Activated CD4-positive, alpha-beta T cell treated with anti-CD3 and anti-CD28 coated beads for 36 hours (primary cell): ENCODE results near the gene PLOD1. TPM values are rescaled to one million over a fixed set of nuclear protein-coding genes. Genes with fewer than 3 reads are reported as not detected.

Experiments
- ATAC-seq: fragments of 200-7000 bp; cut with Tn5 transposase; one replicate; pipeline ENCODE4 v1.10.0; 2021; ENCODE audit warnings: mild to moderate bottlenecking, moderate library complexity
- CTCF ChIA-PET: fragments of 350-600 bp; sonication (Branson Sonifier 250); formaldehyde crosslinking; loops from one replicate; lab custom pipeline; 2021; ENCODE audit warnings: antibody characterized with exemption; lab: Charles Lee
- POLR2A ChIA-PET: fragments of 350-600 bp; sonication (Branson Sonifier 250); formaldehyde crosslinking; loops from one replicate; lab custom pipeline; 2021; ENCODE audit warnings: antibody characterized with exemption, inconsistent platforms; lab: Charles Lee
- DNase-seq: peaks from one replicate; pipeline ENCODE4 v3.0.0-alpha.2; 2020
- H3K27ac Mint-ChIP-seq: one replicate; pipeline ENCODE4 v1.8.0; 2021; ENCODE audit warnings: mixed read lengths
- H3K27me3 Mint-ChIP-seq: one replicate; pipeline ENCODE4 v1.8.0; 2021; ENCODE audit warnings: mixed read lengths
- H3K36me3 Mint-ChIP-seq: one replicate; pipeline ENCODE4 v1.8.0; 2021; ENCODE audit warnings: low read depth, mixed read lengths
- H3K4me1 Mint-ChIP-seq: one replicate; pipeline ENCODE4 v1.8.0; 2021; ENCODE audit warnings: mixed read lengths
- H3K4me3 Mint-ChIP-seq: one replicate; pipeline ENCODE4 v1.8.0; 2021; ENCODE audit warnings: mild to moderate bottlenecking, moderate library complexity, mixed read lengths
- H3K9me3 Mint-ChIP-seq: one replicate; pipeline ENCODE4 v1.8.0; 2021; ENCODE audit warnings: low read depth, mixed read lengths
- intact Hi-C, 2 experiments: fragments of 100-400 bp; cut with DNase I in 1 of 2; cut with micrococcal nuclease in 1 of 2; formaldehyde crosslinking; loops; one replicate each; pipeline versions ENCODE4 v1.14.2 to v1.15.1; 2022 to 2024; cut with DNase I, micrococcal nuclease
- total RNA-seq, 2 experiments: library from RNA; stranded (reverse); gene quantifications; one replicate each; pipeline ENCODE4 v1.2.3, GENCODE V29; 2021

PLOD1 gene
- total RNA-seq, 2 experiments from 2014 or later: 11.7 to 11.9 TPM

DNA sequence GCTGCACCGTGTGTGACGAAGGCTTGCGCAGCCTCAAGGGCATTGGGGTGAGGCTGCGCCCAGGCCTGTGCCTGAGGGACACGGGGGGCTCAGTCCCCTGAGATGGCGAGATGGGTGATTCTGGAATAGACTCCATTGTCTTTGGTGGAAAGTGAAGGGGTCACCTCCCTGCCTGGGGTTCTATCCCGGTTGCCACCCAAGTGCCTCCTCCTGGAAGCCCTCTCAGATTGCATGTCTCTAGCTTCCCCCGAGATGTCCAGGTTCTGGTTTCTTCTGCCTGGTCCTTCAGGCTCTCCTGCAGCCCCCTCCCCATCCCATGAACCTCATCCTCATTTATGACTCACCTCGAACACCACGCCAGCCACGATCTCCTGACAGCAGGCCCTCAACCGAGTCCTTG, 23.4 kb downstream of the PLOD1 start:
- Mint-ChIP-seq H3K36me3 (no peaks in the 10 kb centered on the region), H3K9me3 (no peaks in the 10 kb centered on the region), H3K27me3 (no peaks in the 10 kb centered on the region), H3K4me1 (no peaks in the 10 kb centered on the region), H3K4me3 (no peak overlapping the region), H3K27ac (no peak overlapping the region)
- ATAC-seq (no peak), DNase-seq (no peak)
- ChIA-PET CTCF (no interaction called here), POLR2A (interaction anchor here (1.3 kb wide), 1 partner anchor 50 kb away, joined by 3 read pairs; no protein-coding TSS in a partner anchor)
- intact Hi-C loops: no loop called here

DNA sequence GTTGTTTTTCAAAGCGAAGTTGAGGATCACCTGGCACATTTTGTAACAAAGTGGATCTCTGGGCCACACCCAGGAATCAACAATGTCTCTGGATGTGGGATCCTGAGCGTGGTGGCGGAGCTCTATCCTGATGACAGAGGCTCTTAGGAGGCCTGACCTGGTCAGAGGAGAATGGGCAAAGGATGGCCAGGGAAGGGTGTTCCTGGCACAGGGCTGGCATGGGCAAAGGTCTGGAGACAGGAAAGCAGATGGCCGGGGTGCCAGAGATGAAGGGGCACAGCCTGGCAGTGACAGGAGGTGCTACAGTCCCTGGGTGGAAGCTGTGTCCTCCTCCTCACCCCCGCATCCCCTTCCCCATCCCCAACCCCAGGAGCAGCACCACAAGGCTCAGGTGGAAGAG, 25.8 kb downstream of the PLOD1 start:
- no peak overlapping the region for H3K27ac Mint-ChIP-seq
- ChIA-PET POLR2A (no interaction called here), CTCF (no interaction called here)
- no peaks in the 10 kb centered on the region for H3K27me3 Mint-ChIP-seq
- H3K4me1 Mint-ChIP-seq: no peaks in the 10 kb centered on the region
- DNase-seq: no peak
- no peak overlapping the region for H3K4me3 Mint-ChIP-seq
- intact Hi-C loops: no loop called here
- H3K9me3 Mint-ChIP-seq: no peaks in the 10 kb centered on the region
- ATAC-seq: no peak
- no peaks in the 10 kb centered on the region for H3K36me3 Mint-ChIP-seq

DNA sequence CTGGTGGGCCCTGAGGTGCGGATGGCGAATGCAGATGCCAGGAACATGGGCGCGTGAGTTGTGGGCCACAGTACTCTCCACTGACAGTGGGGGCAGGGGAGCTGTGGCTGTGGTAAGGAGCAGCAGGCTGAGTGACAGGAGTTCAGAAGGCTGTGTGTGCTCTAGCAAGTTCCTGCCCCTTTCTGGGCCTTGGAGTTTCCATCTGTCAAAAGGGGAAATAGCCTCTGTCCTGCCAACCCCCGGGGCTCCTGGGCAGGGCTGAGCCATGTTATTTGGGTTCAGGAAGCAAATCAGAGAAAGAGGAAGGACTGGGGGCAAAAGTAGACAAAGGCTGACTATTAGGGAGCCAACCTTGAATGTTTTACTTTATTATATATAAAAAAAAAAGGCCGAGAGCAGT, 26.2 kb downstream of the PLOD1 start:
- Mint-ChIP-seq H3K27ac (no peak overlapping the region), H3K27me3 (no peaks in the 10 kb centered on the region), H3K4me1 (no peaks in the 10 kb centered on the region), H3K4me3 (no peak overlapping the region), H3K36me3 (no peaks in the 10 kb centered on the region), H3K9me3 (no peaks in the 10 kb centered on the region)
- intact Hi-C loops: no loop called here
- DNase-seq (no peak), ATAC-seq (no peak)
- POLR2A ChIA-PET: no interaction called here
- CTCF ChIA-PET: no interaction called here

DNA sequence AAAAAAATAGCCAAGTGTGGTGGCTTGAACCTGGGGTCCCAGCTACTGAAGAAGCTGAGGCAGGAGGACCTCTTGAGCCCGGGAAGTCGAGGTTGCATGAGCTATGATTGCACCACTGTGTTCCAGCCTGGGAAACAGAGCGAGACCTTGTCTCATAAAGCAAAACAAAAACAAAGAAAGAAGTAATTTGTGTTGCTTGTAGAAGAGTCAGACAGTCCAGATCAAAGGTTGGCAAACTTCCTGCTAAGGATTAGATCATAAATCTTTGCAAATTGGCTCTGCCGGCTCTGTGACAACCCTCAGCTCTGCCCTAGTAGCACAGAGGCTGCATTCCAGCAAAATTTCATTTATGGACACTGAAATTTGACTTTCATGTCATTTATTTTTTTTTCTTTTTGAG, 26.7 kb downstream of the PLOD1 start:
- no peak for DNase-seq
- no peaks in the 10 kb centered on the region for H3K9me3 Mint-ChIP-seq
- H3K27ac Mint-ChIP-seq: no peak overlapping the region
- no peak for ATAC-seq
- ChIA-PET POLR2A (interaction anchor here (0.6 kb wide), 1 partner anchor 53 kb away, joined by 3 read pairs; no protein-coding TSS in a partner anchor), CTCF (no interaction called here)
- intact Hi-C loops: no loop called here
- H3K27me3 Mint-ChIP-seq: no peaks in the 10 kb centered on the region
- no peaks in the 10 kb centered on the region for H3K4me1 Mint-ChIP-seq
- H3K36me3 Mint-ChIP-seq: no peaks in the 10 kb centered on the region
- H3K4me3 Mint-ChIP-seq: no peak overlapping the region

DNA sequence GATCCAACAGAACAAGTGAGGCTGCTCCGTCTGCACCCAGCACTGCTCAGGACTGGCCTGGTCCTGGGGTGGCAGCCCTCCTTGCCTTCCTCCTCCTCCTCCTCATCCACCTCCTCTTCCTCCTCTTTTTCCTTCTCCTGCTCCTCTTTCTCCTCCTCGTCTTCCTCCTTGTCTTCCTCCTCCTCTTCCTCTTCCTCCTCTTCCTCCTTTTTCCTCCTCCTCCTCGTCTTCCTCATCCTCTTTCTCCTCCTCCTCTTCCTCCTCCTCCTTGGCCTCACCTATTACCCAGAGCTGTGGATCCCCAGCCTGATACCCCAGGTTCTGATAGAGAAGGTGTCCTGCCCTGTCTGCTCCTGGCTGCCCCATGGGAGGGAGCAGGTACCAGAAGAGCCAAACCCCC, 29.1 kb downstream of the PLOD1 start:
- Mint-ChIP-seq H3K4me3 (no peak overlapping the region), H3K36me3 (peaks cover 4% of the 10 kb centered on the region), H3K4me1 (no peaks in the 10 kb centered on the region), H3K27me3 (no peaks in the 10 kb centered on the region), H3K9me3 (no peaks in the 10 kb centered on the region), H3K27ac (no peak overlapping the region)
- DNase-seq: no peak
- intact Hi-C loops: no loop called here
- no peak for ATAC-seq
- ChIA-PET CTCF (no interaction called here), POLR2A (no interaction called here)

DNA sequence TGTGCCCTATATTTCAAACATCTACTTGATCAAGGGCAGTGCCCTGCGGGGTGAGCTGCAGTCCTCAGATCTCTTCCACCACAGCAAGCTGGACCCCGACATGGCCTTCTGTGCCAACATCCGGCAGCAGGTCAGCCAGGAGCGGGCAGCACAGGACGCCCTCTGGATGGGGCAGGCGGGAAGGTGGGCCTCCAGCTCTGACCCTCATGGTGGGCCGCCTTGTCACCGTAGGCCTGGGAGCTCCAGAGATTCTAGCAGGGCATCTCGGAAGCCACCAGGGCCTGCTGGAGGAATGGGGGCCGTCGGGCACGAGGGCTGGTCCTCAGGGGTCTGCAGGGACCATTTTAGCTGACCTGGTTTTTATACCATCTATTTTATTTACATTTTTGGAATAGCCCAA, 30.1 kb downstream of the PLOD1 start:
- Mint-ChIP-seq H3K27me3 (no peaks in the 10 kb centered on the region), H3K27ac (no peak overlapping the region), H3K9me3 (no peaks in the 10 kb centered on the region), H3K4me1 (no peaks in the 10 kb centered on the region), H3K4me3 (no peak overlapping the region), H3K36me3 (peaks cover 4% of the 10 kb centered on the region)
- intact Hi-C loops: loop anchor here in 1 of 2 experiments (5.0 kb wide), 1 partner anchor 127 kb away; no protein-coding TSS in a partner anchor
- ATAC-seq (no peak), DNase-seq (no peak)
- CTCF ChIA-PET: no interaction called here
- POLR2A ChIA-PET: no interaction called here

DNA sequence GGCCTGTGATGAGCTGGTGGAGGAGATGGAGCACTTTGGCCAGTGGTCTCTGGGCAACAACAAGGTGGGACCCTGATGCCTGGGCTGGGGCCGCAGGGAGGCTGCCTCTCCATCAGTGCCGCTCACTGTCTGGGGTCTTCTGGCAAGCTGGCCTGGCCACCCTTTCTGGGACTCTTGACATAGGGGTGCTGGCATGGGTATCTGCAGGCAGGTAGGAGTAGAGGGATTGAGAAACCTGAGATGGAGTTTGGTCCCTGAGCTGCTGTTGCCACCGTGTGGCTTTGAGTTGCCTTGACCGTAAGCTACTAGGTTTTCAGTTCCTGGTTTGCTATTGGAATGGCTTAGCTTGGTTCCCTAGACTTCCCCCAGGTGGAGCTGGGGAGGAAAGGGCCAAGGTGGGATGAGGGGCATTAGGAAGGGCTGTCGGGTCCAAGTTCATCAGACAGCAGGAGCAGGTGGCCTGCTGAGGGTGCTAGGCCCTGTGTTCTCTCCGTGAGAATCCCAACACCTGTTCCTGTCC, 32.6 kb downstream of the PLOD1 start:
- Mint-ChIP-seq H3K27me3 (no peaks in the 10 kb centered on the region), H3K27ac (no peak overlapping the region), H3K9me3 (no peaks in the 10 kb centered on the region), H3K4me3 (no peak overlapping the region), H3K36me3 (peaks cover 4% of the 10 kb centered on the region), H3K4me1 (no peaks in the 10 kb centered on the region)
- peak; percentile 29 for DNase-seq
- CTCF ChIA-PET: no interaction called here
- intact Hi-C loops: loop anchor here in 1 of 2 experiments (5.0 kb wide), 1 partner anchor 130 kb away; no protein-coding TSS in a partner anchor
- POLR2A ChIA-PET: interaction anchor here (0.8 kb wide), 1 partner anchor 1810 kb away, joined by 8 read pairs; no protein-coding TSS in a partner anchor
- ATAC-seq: peak; percentile 44

GRCh38 chr1:11970441-11971185, 36.1 kb downstream of the PLOD1 start:
- Mint-ChIP-seq H3K4me3 (no peak overlapping the region), H3K27me3 (no peaks in the 10 kb centered on the region), H3K4me1 (peaks cover 2% of the 10 kb centered on the region), H3K36me3 (peaks cover 8% of the 10 kb centered on the region), H3K27ac (no peak overlapping the region), H3K9me3 (no peaks in the 10 kb centered on the region)
- no peak for DNase-seq
- intact Hi-C loops: no loop called here
- CTCF ChIA-PET: no interaction called here
- no peak for ATAC-seq
- POLR2A ChIA-PET: interaction anchor here (0.7 kb wide), 1 partner anchor 9 kb away, joined by 3 read pairs; the partner anchor contains the start of gene MFN2

- DNase-seq: no peak
- POLR2A ChIA-PET: interaction anchor here (0.6 kb wide), 2 partner anchors 25 to 704 kb away, joined by 3 to 6 read pairs; no protein-coding TSS in a partner anchor
These were observed 43.1 kb downstream of the PLOD1 start for GRCh38 chr1:11977625-11978024.

GRCh38 chr1:11978301-11978700, 43.8 kb downstream of the PLOD1 start:
- intact Hi-C loops: no loop called here
- Mint-ChIP-seq H3K27ac (no peak overlapping the region), H3K4me3 (no peak overlapping the region), H3K27me3 (no peaks in the 10 kb centered on the region), H3K4me1 (peaks cover 22% of the 10 kb centered on the region), H3K9me3 (no peaks in the 10 kb centered on the region), H3K36me3 (peaks cover 13% of the 10 kb centered on the region)
- ChIA-PET POLR2A (interaction anchor here (0.6 kb wide), 2 partner anchors 24 to 705 kb away, joined by 3 to 6 read pairs; no protein-coding TSS in a partner anchor), CTCF (interaction anchor here (0.6 to 1.3 kb wide), 2 partner anchors 11 to 110 kb away, joined by 3 read pairs; no protein-coding TSS in a partner anchor)
- ATAC-seq (no peak), DNase-seq (no peak)

More at GRCh38 chr1:11977625-11978024, 43.1 kb downstream of the PLOD1 start:
- Mint-ChIP-seq H3K4me3 (no peak overlapping the region), H3K36me3 (peaks cover 13% of the 10 kb centered on the region), H3K27ac (no peak overlapping the region), H3K9me3 (no peaks in the 10 kb centered on the region), H3K4me1 (peaks cover 23% of the 10 kb centered on the region), H3K27me3 (no peaks in the 10 kb centered on the region)
- intact Hi-C loops: no loop called here
- ATAC-seq: no peak
- CTCF ChIA-PET: interaction anchor here (0.6 kb wide), 1 partner anchor 12 kb away, joined by 3 read pairs; no protein-coding TSS in a partner anchor

- no peaks in the 10 kb centered on the region for H3K9me3 Mint-ChIP-seq
- H3K4me1 Mint-ChIP-seq: peaks cover 30% of the 10 kb centered on the region
- intact Hi-C loops: no loop called here
- ATAC-seq (no peak), DNase-seq (no peak)
- H3K27me3 Mint-ChIP-seq: no peaks in the 10 kb centered on the region
- POLR2A ChIA-PET: interaction anchor here (0.9 to 2.6 kb wide), 3 partner anchors 8 to 70 kb away, joined by 3 to 63 read pairs (median 3); no protein-coding TSS in a partner anchor
- CTCF ChIA-PET: interaction anchor here (1.3 kb wide), 1 partner anchor 109 kb away, joined by 3 read pairs; no protein-coding TSS in a partner anchor
- H3K4me3 Mint-ChIP-seq: peak overlapping the region; percentile 97
- H3K36me3 Mint-ChIP-seq: peaks cover 16% of the 10 kb centered on the region
- H3K27ac Mint-ChIP-seq: peak overlapping the region; percentile 58
These were observed 44.7 kb downstream of the PLOD1 start for GRCh38 chr1:11979028-11979850.
